ENCODE data around the gene UGT1A1.

Gene UGT1A1

GRCh38 chr2:233761040-233761769, 1.1 kb downstream of the UGT1A1 start:
- no peak for DNase-seq (ENCODE audit: low spot score)
- TF ChIP-seq CTCF (IDR thresholded peaks at IDR 0.05; ENCODE audit: borderline replicate concordance, control extremely low read depth, extremely low read depth, insufficient read depth, missing control alignments) = no peak
- in situ Hi-C loops (cut with MboI; ENCODE audit: low sequenced_read_pairs, unreplicated experiment) = no loop called here

GRCh38 chr2:233764264-233764663, 4.2 kb downstream of the UGT1A1 start:
- no peak for TF ChIP-seq CTCF (IDR thresholded peaks at IDR 0.05; ENCODE audit: borderline replicate concordance, control extremely low read depth, extremely low read depth, insufficient read depth, missing control alignments)
- no peak for DNase-seq (ENCODE audit: low spot score)
- in situ Hi-C loops (cut with MboI; ENCODE audit: low sequenced_read_pairs, unreplicated experiment) = no loop called here

GRCh38 chr2:233764761-233765160, 4.7 kb downstream of the UGT1A1 start:
- in situ Hi-C loops (cut with MboI; ENCODE audit: low sequenced_read_pairs, unreplicated experiment) = no loop called here
- TF ChIP-seq CTCF (IDR thresholded peaks at IDR 0.05; ENCODE audit: borderline replicate concordance, control extremely low read depth, extremely low read depth, insufficient read depth, missing control alignments) = no peak
- DNase-seq (ENCODE audit: low spot score) = no peak

GRCh38 chr2:233766416-233766815, 6.3 kb downstream of the UGT1A1 start:
- TF ChIP-seq CTCF (IDR thresholded peaks at IDR 0.05; ENCODE audit: borderline replicate concordance, control extremely low read depth, extremely low read depth, insufficient read depth, missing control alignments) = no peak
- in situ Hi-C loops (cut with MboI; ENCODE audit: low sequenced_read_pairs, unreplicated experiment) = no loop called here
- DNase-seq (ENCODE audit: low spot score) = no peak

GRCh38 chr2:233768076-233768475, 8.0 kb downstream of the UGT1A1 start:
- DNase-seq (ENCODE audit: low spot score) = no peak
- no peak for TF ChIP-seq CTCF (IDR thresholded peaks at IDR 0.05; ENCODE audit: borderline replicate concordance, control extremely low read depth, extremely low read depth, insufficient read depth, missing control alignments)
- in situ Hi-C loops (cut with MboI; ENCODE audit: low sequenced_read_pairs, unreplicated experiment) = no loop called here

GRCh38 chr2:233769260-233769659, 9.2 kb downstream of the UGT1A1 start:
- no peak for TF ChIP-seq CTCF (IDR thresholded peaks at IDR 0.05; ENCODE audit: borderline replicate concordance, control extremely low read depth, extremely low read depth, insufficient read depth, missing control alignments)
- in situ Hi-C loops (cut with MboI; ENCODE audit: low sequenced_read_pairs, unreplicated experiment) = no loop called here
- no peak for DNase-seq (ENCODE audit: low spot score)
